K562 (cell line): ENCODE results near the gene RUNX3. TPM values are rescaled to one million over a fixed set of nuclear protein-coding genes. Genes with fewer than 3 reads are reported as not detected.

Experiments
- ATAC-seq: fragments of 200-7000 bp; cut with Tn5 transposase; 3 replicates; pipeline ENCODE4 v1.9.1; 2020; ENCODE audit warnings: moderate library complexity
- BruUV-seq: library from RNA; stranded (reverse); fragments of 400-500 nt; replicated peaks from 2 replicates; lab custom pipeline; 2021; lab: Mats Ljungman, UMichigan
- CTCF ChIA-PET: fragments of 300-600 bp; formaldehyde crosslinking; extraction: SDS; loops from one replicate; lab custom pipeline; 2021; ENCODE audit warnings: low intra/inter-chr PET ratio; lab: Yijun Ruan, JAX
- POLR2A ChIA-PET: fragments of 300-600, 350-650 bp; sonication (Branson Sonifier 250); formaldehyde crosslinking; extraction: SDS; loops from one replicate; lab custom pipeline; 2021; ENCODE audit warnings: antibody characterized with exemption, inconsistent platforms; lab: Yijun Ruan, JAX
- DNase-seq, 4 experiments: peaks; one replicate each; pipeline versions ENCODE4 v3.0.0 to v3.0.0-alpha.2; 2011 to 2018; ENCODE audit warnings: low spot score in 3 of 4, mixed read lengths in 3 of 4; ENCODE audit errors: extremely low read depth in 1 of 4
- FAIRE-seq: peaks from 2 replicates; lab custom pipeline; 2011; peaks lifted over from hg19 to GRCh38; lab: Jason Lieb, UNC
- H2AFZ ChIP-seq: 2 replicates; pipeline ENCODE4 v1.6.0; 2011; ENCODE audit warnings: low read depth, low read length, control low read depth, inconsistent platforms
- H3K27ac ChIP-seq: fragments of 200-600 bp; 3 replicates; pipeline ENCODE4 v1.8.0; 2011; ENCODE audit warnings: low read depth, mild to moderate bottlenecking, control low read depth, inconsistent platforms, low read length, moderate library complexity, mixed read lengths; ENCODE audit errors: extremely low read depth
- H3K27me3 ChIP-seq, 2 experiments: fragments of 300-600 bp in 1 of 2; 2 replicates in 1 of 2; 3 replicates in 1 of 2; pipeline versions ENCODE4 v1.6.0 to v1.8.0; 2011; ENCODE audit warnings: inconsistent platforms in 2 of 2, low read length in 2 of 2, mild to moderate bottlenecking in 1 of 2, mixed read lengths in 1 of 2, moderate library complexity in 1 of 2; ENCODE audit not compliant: control insufficient read depth in 2 of 2, insufficient read depth in 2 of 2
- H3K36me3 ChIP-seq: fragments of 300-600 bp; 3 replicates; pipeline ENCODE4 v1.8.0; 2011; ENCODE audit warnings: mild to moderate bottlenecking, low read length, inconsistent platforms; ENCODE audit not compliant: control insufficient read depth, insufficient read depth
- H3K4me1 ChIP-seq, 2 experiments: fragments of 200-600 bp in 1 of 2; replicated peaks in 1 of 2; 2 replicates in 1 of 2; 3 replicates in 1 of 2; pipeline versions ENCODE4 v1.5.1 to v1.8.0; 2011; ENCODE audit warnings: inconsistent platforms in 2 of 2, low read length in 2 of 2, mild to moderate bottlenecking in 1 of 2, mixed read lengths in 1 of 2, moderate library complexity in 1 of 2; ENCODE audit not compliant: control insufficient read depth in 2 of 2, insufficient read depth in 2 of 2
- H3K4me2 ChIP-seq: 2 replicates; pipeline ENCODE4 v1.6.1; 2011; ENCODE audit warnings: low read length, control low read depth, inconsistent platforms, mixed read lengths; ENCODE audit not compliant: insufficient read depth
- H3K4me3 ChIP-seq: fragments of 200-600 bp; sonication (generic), shearing (Covaris generic); 2 replicates; pipeline ENCODE4 v1.5.1; 2016; ENCODE audit warnings: control low read depth, inconsistent platforms
- H3K79me2 ChIP-seq: fragments of 200-600 bp; 3 replicates; pipeline ENCODE4 v1.8.0; 2011; ENCODE audit warnings: low read length, inconsistent platforms; ENCODE audit not compliant: control insufficient read depth, insufficient read depth
- H3K9ac ChIP-seq, 2 experiments: 2 replicates each; pipeline versions ENCODE4 v1.6.0 to v1.6.1; 2011; ENCODE audit warnings: low read depth in 2 of 2, low read length in 2 of 2, control low read depth in 1 of 2, inconsistent platforms in 1 of 2, mild to moderate bottlenecking in 1 of 2, mixed read lengths in 1 of 2; ENCODE audit not compliant: insufficient read depth in 1 of 2
- H3K9me1 ChIP-seq: one replicate; pipeline ENCODE4 v1.6.0; 2011; ENCODE audit warnings: inconsistent platforms, mild to moderate bottlenecking, low read length, moderate library complexity; ENCODE audit not compliant: control insufficient read depth, insufficient read depth
- H3K9me3 ChIP-seq: replicated peaks from 2 replicates; pipeline ENCODE4 v1.5.1; 2011; ENCODE audit warnings: low read depth, low read length, inconsistent platforms; ENCODE audit not compliant: control insufficient read depth, insufficient read depth
- H4K20me1 ChIP-seq: replicated peaks from 2 replicates; pipeline ENCODE4 v1.6.1; 2011; ENCODE audit warnings: low read length, inconsistent platforms, mixed read lengths; ENCODE audit not compliant: control insufficient read depth, insufficient read depth
- BACH1 ChIP-seq: fragments of 200-800 bp; sonication (Bioruptor generic); IDR thresholded peaks from 2 replicates; pipeline ENCODE4 v1.6.1; 2016; ENCODE audit warnings: missing genetic modification characterization, missing compliant biosample characterization
- COPS2 ChIP-seq: fragments of 450-650 bp; conservative IDR thresholded peaks from 2 replicates; pipeline ENCODE4 v1.6.1; 2016; ENCODE audit warnings: mild to moderate bottlenecking, moderate library complexity
- CTCF ChIP-seq, 3 experiments: IDR thresholded peaks in 2 of 3; conservative IDR thresholded peaks in 1 of 3; 2 replicates each; pipeline ENCODE4 v1.5.1; 2011 to 2012; ENCODE audit warnings: low read length in 3 of 3, mild to moderate bottlenecking in 3 of 3, control low read depth in 2 of 3, improper control_type of control experiment in 1 of 3, inconsistent platforms in 1 of 3, low read depth in 1 of 3, mixed read lengths in 1 of 3, moderate library complexity in 1 of 3; ENCODE audit not compliant: insufficient read depth in 2 of 3
- FOXA1 ChIP-seq: fragments of 450-650 bp; IDR thresholded peaks from 2 replicates; pipeline ENCODE4 v1.6.1; 2016; ENCODE audit warnings: mild to moderate bottlenecking, borderline replicate concordance
- HDAC3 ChIP-seq: fragments of 450-650 bp; IDR thresholded peaks from 2 replicates; pipeline ENCODE4 v1.6.1; 2018; ENCODE audit warnings: borderline replicate concordance, mild to moderate bottlenecking, moderate library complexity; ENCODE audit not compliant: partially characterized antibody
- MLX ChIP-seq, 2 experiments: fragments of 450-650 bp in 1 of 2; sonication (generic) in 1 of 2; formaldehyde crosslinking; conservative IDR thresholded peaks; 2 replicates each; pipeline versions ENCODE4 v1.4.0 to v1.8.1; 2020 to 2022; ENCODE audit warnings: mild to moderate bottlenecking in 1 of 2, missing genetic modification reagents in 1 of 2
- RB1 ChIP-seq: fragments of 450-650 bp; IDR thresholded peaks from 2 replicates; pipeline ENCODE4 v1.6.1; 2017; ENCODE audit warnings: low read depth, mild to moderate bottlenecking
- SMARCA5 ChIP-seq: fragments of 450-650 bp; IDR thresholded peaks from 2 replicates; pipeline ENCODE4 v1.6.1; 2016
- ZBTB11 ChIP-seq, 3 experiments: fragments of 200-800 bp in 1 of 3; fragments of 250-450 bp in 1 of 3; fragments of 450-650 bp in 1 of 3; sonication (Bioruptor Pico) in 1 of 3; sonication (Bioruptor generic) in 1 of 3; formaldehyde crosslinking in 1 of 3; IDR thresholded peaks; 2 replicates each; pipeline versions ENCODE4 v1.6.1 to v1.8.0; 2016 to 2022; ENCODE audit warnings: mild to moderate bottlenecking in 2 of 3, missing genetic modification characterization in 2 of 3, missing compliant biosample characterization in 1 of 3, moderate library complexity in 1 of 3
- ZFP91 ChIP-seq: sonication (generic); formaldehyde crosslinking; IDR thresholded peaks from 2 replicates; pipeline ENCODE4 v1.8.0; 2022; ENCODE audit warnings: mild to moderate bottlenecking, missing genetic modification reagents
- WGBS: fragments of 100-300 bp; shearing (Covaris generic); methylation state at CpG from one replicate; pipeline ENCODE4 v1.1.6; 2016; ENCODE audit warnings: low coverage, mixed read lengths; ENCODE audit not compliant: insufficient coverage; ENCODE audit errors: missing lambda C conversion rate; 5-methylcytosine and 5-hydroxymethylcytosine counted together
- in situ Hi-C: fragments of 300-500 bp; cut with MboI; formaldehyde crosslinking; loops from 4 replicates; pipeline ENCODE4 v1.15.0; 2018; ENCODE audit warnings: inconsistent platforms, mixed read lengths
- intact Hi-C: fragments of 100-400 bp; cut with micrococcal nuclease; formaldehyde crosslinking; loops from 2 replicates; pipeline ENCODE4 v1.14.2; 2022
- polyA plus RNA-seq, 8 experiments: library from polyadenylated mRNA; depleted of rRNA in 4 of 8; stranded (reverse) in 5 of 8; unstranded in 3 of 8; fragments of >200 nt; fragmentation: Nextera tagmentation in 2 of 8; fragmentation: Illumina TruSeq in 1 of 8; extraction: Ambion mirVana in 2 of 8; extraction: Trizol in 1 of 8; gene quantifications; 2 replicates each; pipeline versions ENCODE4 v1.2.1 to v1.2.3, GENCODE V29; 2011 to 2014; ENCODE audit warnings: inconsistent platforms in 1 of 8, missing spikeins in 1 of 8
- total RNA-seq, 7 experiments: library from RNA; depleted of rRNA in 6 of 7; stranded (reverse); fragments of >200 nt in 6 of 7; fragmentation: Illumina TruSeq in 2 of 7; extraction: Trizol in 2 of 7; gene quantifications; 2 replicates each; pipeline versions ENCODE4 v1.2.1 to v1.2.3, GENCODE V29; 2011 to 2021; ENCODE audit warnings: low replicate concordance in 1 of 7

The RUNX3 gene
- total and polyA plus RNA-seq, 9 of the 15 experiments (the other 6 are each of a cell fraction or from before 2014, with no cell fraction given): 0.01 to 0.64 (median 0.09) TPM

GRCh38 chr1:24926563-24927249 is 3.4 kb downstream of the RUNX3 start:
- peak; percentile 53; the same call in 2 of the 3 replicates for ATAC-seq
- BruUV-seq: no TSS peak
- Histone ChIP-seq H3K79me2 (no peaks in the 10 kb centered on the region), H3K9me3 (no peaks in the 10 kb centered on the region), H3K27me3 (peaks cover 74 to 88% of the 10 kb centered on the region in 2 experiments), H3K4me1 (peaks cover 0 to 24% of the 10 kb centered on the region in 2 experiments; a peak in 2 of 5 replicates), H4K20me1 (no peaks in the 10 kb centered on the region; the same call in 1 of the 2 replicates), H3K27ac (no peak overlapping the region), H3K9ac (no peak overlapping the region), H3K4me3 (no peak overlapping the region), H3K36me3 (no peaks in the 10 kb centered on the region), H3K4me2 (no peak overlapping the region), H3K9me1 (no peaks in the 10 kb centered on the region), H2AFZ (no peak overlapping the region)
- DNase-seq: no peak
- intact Hi-C loops (no loop called here), in situ Hi-C loops (no loop called here)
- POLR2A ChIA-PET: interaction anchor here (0.6 to 1.5 kb wide), 5 partner anchors 8 to 491 kb away, joined by 3 to 6 read pairs (median 3); no protein-coding TSS in a partner anchor
- 4% methylated on average over 15 of the region's 15 CpGs for WGBS
- CTCF ChIA-PET: no interaction called here
- TF ChIP-seq ZBTB11 (CRISPR knock-in tag; IDR thresholded peaks at IDR 0.05) (no peak), COPS2 (no peak), BACH1 (no peak), SMARCA5 (no peak), CTCF (IDR thresholded peaks at IDR 0.05 in 2 of 3, conservative IDR thresholded peaks at IDR 0.05 in 1 of 3; ENCODE audit: insufficient read depth in 2 of 3, low read depth in 1 of 3, low read length in 3 of 3) (0 out of 6 replicates have a peak, but pooled peaks of 1 of the 3 experiments have one; percentile 21), RB1 (no peak), ZFP91 (CRISPR knock-in tag) (peak; percentile 85), FOXA1 (no peak), HDAC3 (no peak), MLX (CRISPR knock-in tag; conservative IDR thresholded peaks at IDR 0.05) (no peak)
- FAIRE-seq: no peak
